HG02870 (cell line): ENCODE data around the gene MUSK.

ENCODE experiments used
- ATAC-seq: cut with Tn5 transposase; IDR thresholded peaks from one replicate; pipeline ENCODE4 v1.9.1; 2021; ENCODE audit warnings: mild to moderate bottlenecking, moderate library complexity; ENCODE audit not compliant: unreplicated experiment

Gene MUSK

GRCh38 chr9:110668570-110669167, at the start of gene MUSK:
Gene MUSK (plus strand): TSS chr9:110668791. CDS start chr9:110668905, 114 bp downstream.
- no peak for ATAC-seq

GRCh38 chr9:110619831-110620230, 48.8 kb upstream of the MUSK start:
- no peak for ATAC-seq

GRCh38 chr9:110620726-110621125, 47.9 kb upstream of the MUSK start:
- no peak for ATAC-seq

GRCh38 chr9:110622368-110622767, 46.2 kb upstream of the MUSK start:
- no peak for ATAC-seq

GRCh38 chr9:110623462-110624025, 45.0 kb upstream of the MUSK start:
- no peak for ATAC-seq

GRCh38 chr9:110626101-110626829, 42.3 kb upstream of the MUSK start:
- ATAC-seq, result peak; percentile 100

GRCh38 chr9:110635589-110635988, 33.0 kb upstream of the MUSK start:
- no peak for ATAC-seq

GRCh38 chr9:110638381-110638954, 30.1 kb upstream of the MUSK start:
- ATAC-seq, result no peak

- no peak for ATAC-seq
These were observed 27.9 kb upstream of the MUSK start for GRCh38 chr9:110640736-110641135.

- ATAC-seq, result no peak
These were observed 27.3 kb upstream of the MUSK start for GRCh38 chr9:110641293-110641692.

- no peak for ATAC-seq
These were observed 19.9 kb upstream of the MUSK start for GRCh38 chr9:110648696-110649095.

GRCh38 chr9:110650261-110650660, 18.3 kb upstream of the MUSK start:
- no peak for ATAC-seq

- no peak for ATAC-seq
These were observed 17.6 kb upstream of the MUSK start for GRCh38 chr9:110650991-110651411.

- no peak for ATAC-seq
These were observed 12.6 kb upstream of the MUSK start for GRCh38 chr9:110655754-110656641.

- ATAC-seq, result no peak
These were observed 8.6 kb upstream of the MUSK start for GRCh38 chr9:110659891-110660541.

GRCh38 chr9:110669433-110669832, 842 bp downstream of the MUSK start:
- ATAC-seq, result no peak

GRCh38 chr9:110671849-110672248, 3.3 kb downstream of the MUSK start:
- ATAC-seq, result no peak

- ATAC-seq, result no peak
These were observed 4.4 kb downstream of the MUSK start for GRCh38 chr9:110672873-110673510.

GRCh38 chr9:110687497-110687896, 18.9 kb downstream of the MUSK start:
- ATAC-seq, result no peak

GRCh38 chr9:110688329-110688728, 19.7 kb downstream of the MUSK start:
- no peak for ATAC-seq
